SK-N-SH (cell line): Measurements from ENCODE around the gene WNT9B.

ENCODE experiments used
- CTCF ChIP-seq: fragments of 200-600 bp; sonication (generic); IDR thresholded peaks from 2 replicates; pipeline ENCODE4 v1.6.1; 2017; ENCODE audit warnings: antibody characterized with exemption, mild to moderate bottlenecking, moderate library complexity
- EP300 ChIP-seq, 2 experiments: IDR thresholded peaks; 2 replicates each; pipeline versions ENCODE4 v1.4.0 to v1.6.1; 2012; ENCODE audit warnings: borderline replicate concordance in 1 of 2, low read depth in 1 of 2, low read length in 1 of 2
- EZH2phosphoT487 ChIP-seq: fragments of 200-600 bp; sonication (generic); IDR thresholded peaks from 2 replicates; pipeline ENCODE4 v1.6.1; 2017; ENCODE audit warnings: low read depth, mixed run types, mild to moderate bottlenecking, antibody characterized with exemption, moderate library complexity, borderline replicate concordance
- GABPA ChIP-seq: IDR thresholded peaks from 2 replicates; pipeline ENCODE4 v1.4.0; 2012; ENCODE audit warnings: low read depth, mild to moderate bottlenecking
- NRF1 ChIP-seq: IDR thresholded peaks from 2 replicates; pipeline ENCODE4 v1.6.1; 2012; ENCODE audit warnings: low read depth, mild to moderate bottlenecking, low read length
- RCOR1 ChIP-seq: fragments of 150-350 bp; IDR thresholded peaks from 2 replicates; pipeline ENCODE4 v1.6.1; 2017; ENCODE audit warnings: antibody characterized with exemption, low read length
- ZBTB33 ChIP-seq: IDR thresholded peaks from 2 replicates; pipeline ENCODE4 v1.4.0; 2012; ENCODE audit warnings: low read depth, borderline replicate concordance

GRCh38 chr17:46903762-46904672 is 52.6 kb downstream of the WNT9B start:
- TF ChIP-seq NRF1 (no peak), RCOR1 (no peak), CTCF (no peak), EZH2phosphoT487 (no peak), ZBTB33 (no peak), EP300 (IDR thresholded peaks at IDR 0.05; ENCODE audit: borderline replicate concordance in 1 of 2, low read depth in 1 of 2, low read length in 1 of 2) (no peak), GABPA (no peak)
